Muscle of leg (tissue), 16 donors: ENCODE data around the gene MKX. TPM values are rescaled to one million over a fixed set of nuclear protein-coding genes. Genes with fewer than 3 reads are reported as not detected.

ENCODE experiments used
- DNase-seq: peaks from one replicate; pipeline ENCODE4 v3.0.0; 2013
- H3K27ac ChIP-seq: one replicate; pipeline ENCODE4 v1.5.1; 2013; ENCODE audit warnings: mild to moderate bottlenecking, low read length, control low read depth
- H3K27me3 ChIP-seq: one replicate; pipeline ENCODE4 v1.6.1; 2013; ENCODE audit warnings: low read length; ENCODE audit not compliant: control insufficient read depth, insufficient read depth
- H3K36me3 ChIP-seq: one replicate; pipeline ENCODE4 v1.6.1; 2013; ENCODE audit warnings: low read length; ENCODE audit not compliant: control insufficient read depth, insufficient read depth
- H3K4me1 ChIP-seq: one replicate; pipeline ENCODE4 v1.6.1; 2013; ENCODE audit warnings: low read length; ENCODE audit not compliant: control insufficient read depth, insufficient read depth
- H3K4me3 ChIP-seq: one replicate; pipeline ENCODE4 v1.5.1; 2013; ENCODE audit warnings: low read length, control low read depth
- H3K9me3 ChIP-seq: replicated peaks from 2 replicates; pipeline ENCODE4 v1.6.1; 2013; ENCODE audit warnings: low read depth, low read length; ENCODE audit not compliant: control insufficient read depth
- WGBS: methylation state at CpG from one replicate; pipeline ENCODE4 v1.1.5; 2013; ENCODE audit warnings: missing lambda C conversion rate; ENCODE audit not compliant: insufficient coverage; 5-methylcytosine and 5-hydroxymethylcytosine counted together
- long read RNA-seq, 11 donors: transcript quantifications; one replicate each; lab custom pipeline, GENCODE V29; 2026
- polyA plus RNA-seq, 8 donors: library from polyadenylated mRNA; unstranded; fragments of 120-200 nt; gene quantifications; one replicate each; pipeline versions ENCODE4 v1.2.1 to v1.2.3, GENCODE V29; 2013; ENCODE audit warnings: inconsistent platforms in 1 of 8, low replicate concordance in 1 of 8; ENCODE audit not compliant: insufficient read length in 8 of 8, insufficient read depth in 1 of 8
- total RNA-seq: library from RNA; stranded (reverse); fragments of 120-200 nt; gene quantifications from one replicate; pipeline ENCODE4 v1.2.4, GENCODE V29; 2013

The MKX gene
- total RNA-seq (14.7 TPM), polyA plus RNA-seq (10 to 100 TPM in 2 of 8 donors, 1 to 10 TPM in 6; 1.8 to 26.1 (median 4.3) TPM)
- long read RNA-seq, donor 1 = 0 reads
- long read RNA-seq, donor 2 = 0 reads
- long read RNA-seq, donor 3 = 0 reads
- long read RNA-seq, donor 4 = 0 reads
- long read RNA-seq, donor 5, transcript MKX-202 (7 exons, 3,638 nt) = major isoform, 11 of 12 reads
- long read RNA-seq, donor 5, partial matches to known transcripts = 0 of 12 reads
- long read RNA-seq, donor 5, other reads (novel, unspliced or antisense) = 0 of 12 reads
- long read RNA-seq, donor 6 = 0 reads
- long read RNA-seq, donor 7 = 0 reads
- long read RNA-seq, donor 8, partial matches to known transcripts = 5 of 8 reads
- long read RNA-seq, donor 8, other reads (novel, unspliced or antisense) = 0 of 8 reads
- long read RNA-seq, donor 9 = 0 reads
- long read RNA-seq, donor 10, partial matches to known transcripts = 0 of 1 reads
- long read RNA-seq, donor 10, other reads (novel, unspliced or antisense) = 0 of 1 reads
- long read RNA-seq, donor 11 = 0 reads

GRCh38 chr10:27745732-27746396, at the start of gene MKX:
MKX (minus strand) TSS chr10:27745819; CDS start chr10:27743415, 2,404 bp downstream.
- Histone ChIP-seq H3K36me3 (no peaks in the 10 kb centered on the region), H3K4me3 (peak within 1 kb of the TSS; percentile 56), H3K9me3 (no peaks in the 10 kb centered on the region), H3K27ac (peak within 1 kb of the TSS; percentile 47), H3K4me1 (peaks cover 44% of the 10 kb centered on the region), H3K27me3 (peaks cover 71% of the 10 kb centered on the region)
- peak; percentile 87 for DNase-seq
- under 1% methylated on average over 69 of the region's 69 CpGs for WGBS

GRCh38 chr10:27794157-27794556, 48.5 kb upstream of the MKX start:
- Histone ChIP-seq H3K4me3 (no peak overlapping the region), H3K27me3 (no peaks in the 10 kb centered on the region), H3K9me3 (no peaks in the 10 kb centered on the region), H3K27ac (no peak overlapping the region), H3K4me1 (no peaks in the 10 kb centered on the region), H3K36me3 (no peaks in the 10 kb centered on the region)
- no CpG with 5 or more reads among the region's 1 CpG for WGBS
- DNase-seq = no peak

- H3K27ac ChIP-seq = no peak overlapping the region
- H3K4me3 ChIP-seq = no peak overlapping the region
- H3K36me3 ChIP-seq = no peaks in the 10 kb centered on the region
- H3K27me3 ChIP-seq = no peaks in the 10 kb centered on the region
- H3K9me3 ChIP-seq = no peaks in the 10 kb centered on the region
- WGBS = no CpG with 5 or more reads among the region's 2 CpGs
- H3K4me1 ChIP-seq = no peaks in the 10 kb centered on the region
- DNase-seq = no peak
Observed at GRCh38 chr10:27792216-27792615, 46.6 kb upstream of the MKX start.

GRCh38 chr10:27784272-27784671, 38.7 kb upstream of the MKX start:
- no peak for DNase-seq
- H3K27ac ChIP-seq = no peak overlapping the region
- H3K4me3 ChIP-seq = no peak overlapping the region
- peaks cover 4% of the 10 kb centered on the region for H3K9me3 ChIP-seq
- H3K27me3 ChIP-seq = no peaks in the 10 kb centered on the region
- WGBS = no CpG with 5 or more reads among the region's 2 CpGs
- H3K36me3 ChIP-seq = no peaks in the 10 kb centered on the region
- no peaks in the 10 kb centered on the region for H3K4me1 ChIP-seq

- peaks cover 4% of the 10 kb centered on the region for H3K9me3 ChIP-seq
- H3K27me3 ChIP-seq = no peaks in the 10 kb centered on the region
- no peak overlapping the region for H3K4me3 ChIP-seq
- no peak for DNase-seq
- no peak overlapping the region for H3K27ac ChIP-seq
- no peaks in the 10 kb centered on the region for H3K4me1 ChIP-seq
- H3K36me3 ChIP-seq = no peaks in the 10 kb centered on the region
- WGBS = no CpG with 5 or more reads among the region's 1 CpG
Observed at GRCh38 chr10:27783660-27784059, 38.0 kb upstream of the MKX start.

GRCh38 chr10:27779462-27780015, 33.9 kb upstream of the MKX start:
- Histone ChIP-seq H3K4me1 (no peaks in the 10 kb centered on the region), H3K4me3 (no peak overlapping the region), H3K36me3 (no peaks in the 10 kb centered on the region), H3K9me3 (peaks cover 4% of the 10 kb centered on the region), H3K27ac (no peak overlapping the region), H3K27me3 (no peaks in the 10 kb centered on the region)
- WGBS = 36% methylated on average over 9 of the region's 9 CpGs
- DNase-seq = peak; percentile 74

GRCh38 chr10:27774831-27775230, 29.2 kb upstream of the MKX start:
- Histone ChIP-seq H3K36me3 (no peaks in the 10 kb centered on the region), H3K27me3 (no peaks in the 10 kb centered on the region), H3K4me1 (no peaks in the 10 kb centered on the region), H3K27ac (no peak overlapping the region), H3K9me3 (no peaks in the 10 kb centered on the region), H3K4me3 (no peak overlapping the region)
- no CpG with 5 or more reads among the region's 2 CpGs for WGBS
- DNase-seq = peak; percentile 61

GRCh38 chr10:27771231-27771630, 25.6 kb upstream of the MKX start:
- Histone ChIP-seq H3K36me3 (no peaks in the 10 kb centered on the region), H3K4me3 (no peak overlapping the region), H3K4me1 (no peaks in the 10 kb centered on the region), H3K27ac (no peak overlapping the region), H3K9me3 (no peaks in the 10 kb centered on the region), H3K27me3 (no peaks in the 10 kb centered on the region)
- DNase-seq = no peak
- WGBS = no CpG with 5 or more reads among the region's 4 CpGs

- DNase-seq = no peak
- no peak overlapping the region for H3K27ac ChIP-seq
- no peaks in the 10 kb centered on the region for H3K27me3 ChIP-seq
- WGBS = 90% methylated on average over 2 of the region's 2 CpGs
- no peaks in the 10 kb centered on the region for H3K36me3 ChIP-seq
- H3K4me3 ChIP-seq = no peak overlapping the region
- H3K4me1 ChIP-seq = no peaks in the 10 kb centered on the region
- no peaks in the 10 kb centered on the region for H3K9me3 ChIP-seq
Observed at GRCh38 chr10:27770181-27770580, 24.6 kb upstream of the MKX start.

GRCh38 chr10:27760867-27761266, 15.2 kb upstream of the MKX start:
- Histone ChIP-seq H3K27me3 (no peaks in the 10 kb centered on the region), H3K36me3 (no peaks in the 10 kb centered on the region), H3K4me3 (no peak overlapping the region), H3K4me1 (no peaks in the 10 kb centered on the region), H3K9me3 (no peaks in the 10 kb centered on the region), H3K27ac (no peak overlapping the region)
- WGBS = 100% methylated on average over 1 of the region's 5 CpGs
- DNase-seq = no peak
